ENCODE data around the gene LCN2.
A peak's percentile ranks its signal among the peaks of the same experiment; 100 is the strongest.
"Not testable (repeated sequence)": the region's sequence is repeated elsewhere in the genome, so short reads cannot be mapped to it uniquely, and the experiment has no call there.

Gene LCN2

DNA sequence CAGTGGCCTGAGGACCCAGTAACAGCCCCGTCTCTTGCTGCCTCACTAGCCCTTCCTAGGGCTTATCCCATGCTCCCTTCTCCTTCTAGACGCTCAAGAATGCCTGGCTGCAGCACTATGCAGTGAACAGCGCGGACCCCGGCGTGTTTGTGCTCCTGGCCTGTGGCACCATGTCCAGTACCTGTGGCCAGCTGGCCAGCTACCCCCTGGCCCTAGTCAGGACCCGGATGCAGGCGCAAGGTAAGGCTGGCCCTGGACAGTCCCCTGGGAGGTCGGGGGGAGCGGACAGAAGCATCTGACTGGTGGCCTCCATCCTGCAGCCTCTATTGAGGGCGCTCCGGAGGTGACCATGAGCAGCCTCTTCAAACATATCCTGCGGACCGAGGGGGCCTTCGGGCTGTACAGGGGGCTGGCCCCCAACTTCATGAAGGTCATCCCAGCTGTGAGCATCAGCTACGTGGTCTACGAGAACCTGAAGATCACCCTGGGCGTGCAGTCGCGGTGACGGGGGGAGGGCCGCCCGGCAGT lies 42.2 kb upstream of the LCN2 start:
- Mint-ChIP-seq H3K36me3 (ENCODE audit: low read depth) (peaks cover 21% of the 10 kb centered on the region), H3K27me3 (ENCODE audit: low read depth, poor library complexity) (peaks cover 4% of the 10 kb centered on the region), H3K9me3 (no peaks in the 10 kb centered on the region), H3K27ac (peak overlapping the region; percentile 80), H3K4me1 (peaks cover 56% of the 10 kb centered on the region), H3K4me3 (no peak overlapping the region)
- TF ChIP-seq, protein P1, sequence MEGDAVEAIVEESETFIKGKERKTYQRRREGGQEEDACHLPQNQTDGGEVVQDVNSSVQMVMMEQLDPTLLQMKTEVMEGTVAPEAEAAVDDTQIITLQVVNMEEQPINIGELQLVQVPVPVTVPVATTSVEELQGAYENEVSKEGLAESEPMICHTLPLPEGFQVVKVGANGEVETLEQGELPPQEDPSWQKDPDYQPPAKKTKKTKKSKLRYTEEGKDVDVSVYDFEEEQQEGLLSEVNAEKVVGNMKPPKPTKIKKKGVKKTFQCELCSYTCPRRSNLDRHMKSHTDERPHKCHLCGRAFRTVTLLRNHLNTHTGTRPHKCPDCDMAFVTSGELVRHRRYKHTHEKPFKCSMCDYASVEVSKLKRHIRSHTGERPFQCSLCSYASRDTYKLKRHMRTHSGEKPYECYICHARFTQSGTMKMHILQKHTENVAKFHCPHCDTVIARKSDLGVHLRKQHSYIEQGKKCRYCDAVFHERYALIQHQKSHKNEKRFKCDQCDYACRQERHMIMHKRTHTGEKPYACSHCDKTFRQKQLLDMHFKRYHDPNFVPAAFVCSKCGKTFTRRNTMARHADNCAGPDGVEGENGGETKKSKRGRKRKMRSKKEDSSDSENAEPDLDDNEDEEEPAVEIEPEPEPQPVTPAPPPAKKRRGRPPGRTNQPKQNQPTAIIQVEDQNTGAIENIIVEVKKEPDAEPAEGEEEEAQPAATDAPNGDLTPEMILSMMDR (IDR thresholded peaks at IDR 0.05) = no peak
- DNase-seq = no peak

DNA sequence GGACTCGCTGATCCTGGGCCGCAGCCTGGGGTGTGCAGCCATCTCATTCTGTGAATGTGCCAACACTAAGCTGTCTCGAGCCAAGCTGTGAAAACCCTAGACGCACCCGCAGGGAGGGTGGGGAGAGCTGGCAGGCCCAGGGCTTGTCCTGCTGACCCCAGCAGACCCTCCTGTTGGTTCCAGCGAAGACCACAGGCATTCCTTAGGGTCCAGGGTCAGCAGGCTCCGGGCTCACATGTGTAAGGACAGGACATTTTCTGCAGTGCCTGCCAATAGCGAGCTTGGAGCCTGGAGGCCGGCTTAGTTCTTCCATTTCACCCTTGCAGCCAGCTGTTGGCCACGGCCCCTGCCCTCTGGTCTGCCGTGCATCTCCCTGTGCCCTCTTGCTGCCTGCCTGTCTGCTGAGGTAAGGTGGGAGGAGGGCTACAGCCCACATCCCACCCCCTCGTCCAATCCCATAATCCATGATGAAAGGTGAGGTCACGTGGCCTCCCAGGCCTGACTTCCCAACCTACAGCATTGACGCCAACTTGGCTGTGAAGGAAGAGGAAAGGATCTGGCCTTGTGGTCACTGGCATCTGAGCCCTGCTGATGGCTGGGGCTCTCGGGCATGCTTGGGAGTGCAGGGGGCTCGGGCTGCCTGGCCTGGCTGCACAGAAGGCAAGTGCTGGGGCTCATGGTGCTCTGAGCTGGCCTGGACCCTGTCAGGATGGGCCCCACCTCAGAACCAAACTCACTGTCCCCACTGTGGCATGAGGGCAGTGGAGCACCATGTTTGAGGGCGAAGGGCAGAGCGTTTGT lies 41.6 kb upstream of the LCN2 start:
- Mint-ChIP-seq H3K4me1 (peaks cover 49% of the 10 kb centered on the region), H3K36me3 (ENCODE audit: low read depth) (peaks cover 18% of the 10 kb centered on the region), H3K4me3 (no peak overlapping the region), H3K27me3 (ENCODE audit: low read depth, poor library complexity) (peaks cover 4% of the 10 kb centered on the region), H3K9me3 (no peaks in the 10 kb centered on the region), H3K27ac (no peak overlapping the region)
- TF ChIP-seq, protein P1 (IDR thresholded peaks at IDR 0.05) = no peak
- DNase-seq = no peak

DNA sequence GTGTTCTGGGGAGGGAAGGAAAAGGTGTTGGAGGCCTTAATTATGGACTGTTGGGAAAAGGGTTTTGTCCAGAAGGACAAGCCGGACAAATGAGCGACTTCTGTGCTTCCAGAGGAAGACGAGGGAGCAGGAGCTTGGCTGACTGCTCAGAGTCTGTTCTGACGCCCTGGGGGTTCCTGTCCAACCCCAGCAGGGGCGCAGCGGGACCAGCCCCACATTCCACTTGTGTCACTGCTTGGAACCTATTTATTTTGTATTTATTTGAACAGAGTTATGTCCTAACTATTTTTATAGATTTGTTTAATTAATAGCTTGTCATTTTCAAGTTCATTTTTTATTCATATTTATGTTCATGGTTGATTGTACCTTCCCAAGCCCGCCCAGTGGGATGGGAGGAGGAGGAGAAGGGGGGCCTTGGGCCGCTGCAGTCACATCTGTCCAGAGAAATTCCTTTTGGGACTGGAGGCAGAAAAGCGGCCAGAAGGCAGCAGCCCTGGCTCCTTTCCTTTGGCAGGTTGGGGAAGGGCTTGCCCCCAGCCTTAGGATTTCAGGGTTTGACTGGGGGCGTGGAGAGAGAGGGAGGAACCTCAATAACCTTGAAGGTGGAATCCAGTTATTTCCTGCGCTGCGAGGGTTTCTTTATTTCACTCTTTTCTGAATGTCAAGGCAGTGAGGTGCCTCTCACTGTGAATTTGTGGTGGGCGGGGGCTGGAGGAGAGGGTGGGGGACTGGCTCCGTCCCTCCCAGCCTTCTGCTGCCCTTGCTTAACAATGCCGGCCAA lies 40.8 kb upstream of the LCN2 start:
- no peak for DNase-seq
- Mint-ChIP-seq H3K27ac (no peak overlapping the region), H3K36me3 (ENCODE audit: low read depth) (peaks cover 22% of the 10 kb centered on the region), H3K9me3 (peaks cover 1% of the 10 kb centered on the region), H3K4me1 (peaks cover 41% of the 10 kb centered on the region), H3K4me3 (no peak overlapping the region), H3K27me3 (ENCODE audit: low read depth, poor library complexity) (peaks cover 4% of the 10 kb centered on the region)
- TF ChIP-seq, protein P1 (IDR thresholded peaks at IDR 0.05) = no peak

DNA sequence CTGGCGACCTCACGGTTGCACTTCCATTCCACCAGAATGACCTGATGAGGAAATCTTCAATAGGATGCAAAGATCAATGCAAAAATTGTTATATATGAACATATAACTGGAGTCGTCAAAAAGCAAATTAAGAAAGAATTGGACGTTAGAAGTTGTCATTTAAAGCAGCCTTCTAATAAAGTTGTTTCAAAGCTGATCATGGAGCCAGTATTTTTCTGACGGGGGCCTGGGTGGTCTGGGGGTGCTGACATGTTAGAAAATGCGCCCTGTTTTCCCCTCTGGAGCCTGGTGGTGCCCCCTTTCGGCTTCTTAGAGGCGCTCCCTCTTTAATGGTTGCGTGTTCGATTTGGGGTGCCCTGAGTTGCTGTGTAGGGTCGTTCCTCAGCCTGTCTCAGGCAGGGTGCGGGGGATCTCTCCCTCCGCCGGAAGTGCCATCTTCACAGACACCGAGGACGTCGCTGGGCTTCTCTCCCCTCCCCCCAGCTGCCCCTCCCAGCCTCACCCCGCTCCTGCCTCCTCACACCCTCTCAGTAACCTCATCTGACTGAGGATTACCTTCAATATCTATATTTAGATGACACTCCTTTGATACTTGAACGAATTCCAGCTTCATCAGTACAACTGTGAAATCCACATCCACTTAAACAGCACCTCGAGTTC lies 40.1 kb upstream of the LCN2 start:
- no peak for DNase-seq
- TF ChIP-seq, protein P1 (IDR thresholded peaks at IDR 0.05) = no peak

DNA sequence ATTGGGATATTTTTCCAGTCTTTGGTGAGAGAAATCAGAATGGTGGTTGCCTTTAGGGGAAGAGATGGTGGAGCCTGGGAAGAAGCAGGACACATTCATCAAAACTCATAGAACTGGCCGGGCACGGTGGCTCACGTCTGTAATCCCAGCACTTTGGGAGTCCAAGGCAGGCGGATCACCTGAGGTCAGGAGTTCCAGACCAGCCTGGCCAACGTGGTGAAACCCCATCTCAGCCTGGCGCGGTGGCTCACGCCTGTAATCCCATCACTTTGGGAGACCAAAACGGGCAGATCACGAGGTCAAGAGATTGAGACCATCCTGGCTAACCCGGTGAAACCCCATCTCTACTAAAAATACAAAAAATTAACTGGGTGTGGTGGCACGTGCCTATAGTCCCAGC lies 37.5 kb upstream of the LCN2 start:
- H3K36me3 Mint-ChIP-seq (ENCODE audit: low read depth) = peaks cover 27% of the 10 kb centered on the region
- H3K4me3 Mint-ChIP-seq; DNase-seq; H3K9me3 Mint-ChIP-seq; H3K27ac Mint-ChIP-seq; H3K27me3 Mint-ChIP-seq (ENCODE audit: low read depth, poor library complexity): not testable (repeated sequence)
- peaks cover 32% of the 10 kb centered on the region for H3K4me1 Mint-ChIP-seq

More for the DNA sequence above, 40.1 kb upstream of the LCN2 start:
- Mint-ChIP-seq H3K27me3 (ENCODE audit: low read depth, poor library complexity) (peaks cover 4% of the 10 kb centered on the region), H3K4me3 (no peak overlapping the region), H3K27ac (peak overlapping the region; percentile 68), H3K9me3 (peaks cover 3% of the 10 kb centered on the region), H3K36me3 (ENCODE audit: low read depth) (peaks cover 26% of the 10 kb centered on the region), H3K4me1 (peaks cover 34% of the 10 kb centered on the region)

Measured in nephron progenitor cell (in vitro differentiated cells).